ENCODE results near the gene LIPH. TPM values are rescaled to one million over a fixed set of nuclear protein-coding genes. Genes with fewer than 3 reads are reported as not detected.

Gene LIPH
- total RNA-seq, 1 experiment from 2014 or later: 0.52 TPM

- DNase-seq (ENCODE audit: low spot score): no peak
Measured at GRCh38 chr3:185540695-185541094, 11.7 kb downstream of the LIPH start.

- no peak for DNase-seq (ENCODE audit: low spot score)
Measured at GRCh38 chr3:185539934-185540333, 12.5 kb downstream of the LIPH start.

GRCh38 chr3:185537369-185537970, 14.9 kb downstream of the LIPH start:
- peak; percentile 99 for DNase-seq (ENCODE audit: low spot score)

DNA sequence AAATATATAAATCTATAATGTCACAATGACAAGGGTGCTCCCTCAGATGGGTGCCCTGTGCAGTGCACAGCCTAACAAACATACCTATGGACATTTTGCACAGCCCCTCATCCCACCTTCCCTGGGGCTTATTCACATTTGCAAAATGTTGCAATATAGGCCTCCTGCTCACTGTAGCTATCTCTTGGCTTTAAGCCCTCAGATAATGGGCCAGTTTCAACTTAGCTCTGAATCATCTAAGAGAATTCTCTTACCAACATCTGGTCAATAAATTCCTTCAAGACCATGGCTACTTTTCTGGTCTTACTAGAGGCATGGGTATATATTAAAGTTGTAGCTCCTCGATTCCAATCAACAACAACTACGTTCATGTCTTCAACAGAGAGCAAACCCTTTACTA, 17.9 kb downstream of the LIPH start:
- no peak for DNase-seq (ENCODE audit: low spot score)

GRCh38 chr3:185532901-185533300, 19.5 kb downstream of the LIPH start:
- DNase-seq (ENCODE audit: low spot score): no peak

- no peak for DNase-seq (ENCODE audit: low spot score)
Measured at GRCh38 chr3:185530856-185531255, 21.5 kb downstream of the LIPH start.

- DNase-seq (ENCODE audit: low spot score): no peak
Measured at GRCh38 chr3:185528532-185528931, 23.9 kb downstream of the LIPH start.

DNA sequence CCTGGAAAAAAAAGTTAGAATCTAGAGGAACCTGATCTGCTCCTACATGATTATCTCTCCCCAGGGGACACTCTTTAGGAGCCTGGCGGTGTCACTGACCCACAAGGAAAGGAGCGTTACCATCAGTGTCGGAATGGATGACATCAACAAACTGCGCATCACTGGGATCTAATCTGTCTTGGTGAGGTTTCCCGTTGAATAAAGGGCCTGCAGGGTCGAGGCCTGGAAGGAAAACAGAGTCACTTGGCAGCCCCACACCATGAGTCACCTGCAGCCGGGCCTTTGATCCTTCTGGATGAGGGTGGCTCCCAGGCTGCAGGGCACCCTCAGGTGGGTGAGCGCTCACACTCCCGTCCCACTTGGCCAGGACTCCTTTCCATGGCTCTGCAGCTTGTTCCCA, 25.0 kb downstream of the LIPH start:
- DNase-seq (ENCODE audit: low spot score): peak; percentile 47

DNA sequence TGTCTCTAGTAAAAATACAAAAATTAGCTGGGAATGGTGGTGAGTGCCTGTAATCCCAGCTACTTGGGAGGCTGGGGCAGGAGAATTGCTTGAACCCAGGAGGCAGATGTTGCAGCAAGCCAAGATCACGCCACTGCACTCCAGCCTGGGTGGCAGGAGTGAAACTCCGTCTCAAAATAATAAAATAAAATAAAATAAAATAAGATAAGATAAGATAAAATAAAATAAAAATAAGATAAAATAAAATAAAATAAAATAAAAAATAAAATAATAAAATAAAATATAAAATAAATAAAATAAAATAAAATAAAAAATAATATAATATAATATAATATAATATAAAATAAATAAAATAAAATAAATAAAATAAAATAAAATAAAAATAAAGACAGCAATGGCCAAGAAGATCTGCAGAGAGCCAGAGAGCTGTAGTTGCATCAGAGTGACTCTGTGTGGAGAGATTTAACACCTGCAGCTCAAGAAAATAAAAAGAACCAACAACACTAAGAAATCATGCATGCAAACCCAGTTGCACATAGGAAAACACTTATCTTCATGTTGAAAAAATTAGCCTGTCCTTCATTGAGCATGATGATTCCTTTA, 25.9 kb downstream of the LIPH start:
- DNase-seq (ENCODE audit: low spot score): no peak

GRCh38 chr3:185521349-185522138, 30.8 kb downstream of the LIPH start:
- no peak for DNase-seq (ENCODE audit: low spot score)

- no peak for DNase-seq (ENCODE audit: low spot score)
Measured at GRCh38 chr3:185519021-185519420, 33.4 kb downstream of the LIPH start.

DNA sequence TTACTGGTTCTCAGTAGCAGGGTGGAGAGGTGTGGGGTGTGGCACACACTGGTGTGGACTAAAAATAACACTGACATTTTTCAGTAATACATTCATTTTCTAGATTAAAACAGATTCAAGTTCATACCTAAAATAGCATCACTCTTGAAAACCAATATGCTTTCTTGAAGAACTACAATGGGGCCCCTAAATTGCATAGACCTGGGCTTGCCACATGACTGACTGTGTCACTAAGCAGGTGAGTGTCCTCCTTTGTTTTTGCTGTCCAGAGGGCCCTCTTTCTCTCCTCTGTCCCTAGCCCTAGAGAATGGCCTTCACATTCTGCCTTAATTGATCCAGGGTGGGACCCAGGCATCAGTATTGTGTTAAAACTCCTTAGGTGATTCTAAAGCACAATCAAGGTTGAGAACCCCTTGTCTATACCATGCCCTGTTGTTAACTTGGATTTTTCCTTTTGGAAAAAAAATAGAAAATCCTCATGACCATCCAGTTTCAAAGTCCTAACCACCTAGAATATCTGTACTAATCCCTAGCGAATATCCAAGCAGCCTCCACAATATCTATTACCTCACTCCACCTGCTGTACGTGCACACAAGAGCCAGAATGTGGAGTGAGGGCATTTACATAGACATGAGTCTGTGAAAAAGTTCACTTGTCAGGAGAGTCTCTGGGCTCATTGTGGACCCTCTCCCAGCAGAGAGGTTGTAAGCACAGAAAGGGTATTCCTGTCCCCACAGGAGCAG, 34.8 kb downstream of the LIPH start:
- DNase-seq (ENCODE audit: low spot score): no peak

GRCh38 chr3:185511711-185512110, 40.7 kb downstream of the LIPH start:
- no peak for DNase-seq (ENCODE audit: low spot score)

- no peak for DNase-seq (ENCODE audit: low spot score)
Measured at GRCh38 chr3:185508335-185508991, 43.9 kb downstream of the LIPH start.

- no peak for DNase-seq (ENCODE audit: low spot score)
Measured at GRCh38 chr3:185507883-185508282, 44.5 kb downstream of the LIPH start.

- no peak for DNase-seq (ENCODE audit: low spot score)
Measured at GRCh38 chr3:185504636-185505035, 47.8 kb downstream of the LIPH start.

DNA sequence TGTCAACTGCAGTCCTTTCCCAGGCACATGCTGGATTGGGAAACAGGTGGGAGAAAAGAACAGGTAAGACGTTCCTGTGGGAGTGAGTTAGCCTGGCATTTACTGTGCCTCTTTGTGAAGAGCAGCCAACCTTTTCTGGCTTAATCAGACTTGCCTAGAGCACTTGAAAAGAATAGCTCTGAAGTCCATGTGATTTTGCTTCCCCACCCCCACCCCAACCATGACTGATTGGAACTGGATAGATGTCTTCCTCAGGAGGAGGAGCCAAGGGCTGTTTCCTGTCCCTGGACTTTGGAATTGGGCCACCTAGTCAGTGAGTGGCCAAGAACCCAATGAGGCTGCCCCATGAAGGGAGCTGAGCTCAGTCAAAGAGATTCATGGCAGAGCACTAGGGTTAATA, 48.9 kb downstream of the LIPH start:
- DNase-seq (ENCODE audit: low spot score): no peak

DNA sequence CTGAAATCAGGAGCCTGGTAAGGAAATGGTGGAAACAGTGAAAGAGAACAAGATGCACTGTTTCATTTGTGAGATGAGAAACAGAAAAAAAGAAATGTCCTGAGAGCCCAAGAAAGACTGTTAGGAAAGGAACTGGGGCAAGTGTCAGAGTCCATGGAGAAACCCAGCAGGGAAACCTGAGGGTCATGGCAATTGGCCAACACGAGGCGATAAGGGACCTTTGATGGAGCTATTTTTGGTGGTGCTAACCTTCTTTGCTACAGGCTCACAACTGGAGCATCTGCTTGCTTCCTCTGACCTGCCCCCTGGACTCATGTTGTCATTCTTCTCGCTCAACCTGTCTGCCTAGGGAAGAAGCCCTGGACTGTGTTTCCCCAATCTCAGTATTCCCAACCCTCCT, 49.4 kb downstream of the LIPH start:
- DNase-seq (ENCODE audit: low spot score): no peak

- DNase-seq (ENCODE audit: low spot score): peak; percentile 75
Measured at GRCh38 chr3:185498503-185499396, 53.6 kb downstream of the LIPH start, which contains the start of gene TMEM41A. Gene TMEM41A (minus strand): TSS chr3:185499035. CDS start chr3:185498961, 74 bp downstream.

DNA sequence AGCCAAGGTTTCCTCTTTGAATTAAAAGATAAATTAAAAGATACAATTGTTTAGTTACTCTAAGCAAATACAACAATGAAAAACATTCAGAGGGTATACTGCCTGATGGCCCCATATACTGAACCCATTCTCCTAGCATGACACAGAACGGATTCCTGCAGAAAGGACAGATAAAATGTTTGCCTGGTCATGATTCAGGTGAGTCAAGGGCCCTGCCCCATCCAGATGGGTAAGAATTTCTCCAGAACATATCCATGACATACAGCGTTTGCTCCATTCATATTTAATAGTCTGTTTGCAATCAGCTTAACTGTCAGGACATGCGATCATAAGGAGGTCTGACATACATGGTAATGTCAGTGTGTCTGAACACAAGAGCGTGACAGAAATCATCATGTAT, 62.1 kb downstream of the LIPH start:
- DNase-seq (ENCODE audit: low spot score): no peak

DNA sequence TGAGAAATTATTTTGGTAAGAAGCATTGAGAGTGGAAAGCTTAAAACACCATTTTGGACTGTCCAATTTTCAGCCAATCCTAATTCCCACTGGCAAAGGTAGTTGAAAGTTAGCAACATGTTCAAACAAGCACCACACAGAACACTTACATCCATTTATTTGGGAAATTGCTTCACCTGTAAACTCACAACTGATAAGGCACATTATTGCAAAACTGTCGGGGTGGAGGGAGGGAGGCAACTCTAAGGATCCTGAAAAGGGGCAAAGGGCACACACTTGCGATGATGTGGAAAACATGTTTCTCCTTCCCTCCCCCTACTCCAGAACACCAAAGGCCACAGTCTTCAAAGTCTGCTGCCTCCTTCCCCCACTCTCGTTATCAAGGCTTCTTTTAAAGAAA, 62.9 kb downstream of the LIPH start:
- no peak for DNase-seq (ENCODE audit: low spot score)

Data from A172 (cell line).